ENCODE results near the gene LRCOL1. TPM values are rescaled to one million over a fixed set of nuclear protein-coding genes. Genes with fewer than 3 reads are reported as not detected.
A peak's percentile ranks its signal among the peaks of the same experiment; 100 is the strongest.

Gene LRCOL1
- total RNA-seq (2014; rRNA removed; shearing (Covaris generic); ENCODE audit: low replicate concordance), result not detected in 2 replicates

- H3K4me3 ChIP-seq, result peak within 1 kb of the TSS; percentile 10
- peak; percentile 79 for DNase-seq
- H3K27me3 ChIP-seq, result peaks cover 20% of the 10 kb centered on the region
These were observed at the start of gene LRCOL1 for GRCh38 chr12:132610051-132610759. TSS of gene LRCOL1 (minus strand) at chr12:132610582. CDS start at chr12:132606251, 4,331 bp downstream.

DNA sequence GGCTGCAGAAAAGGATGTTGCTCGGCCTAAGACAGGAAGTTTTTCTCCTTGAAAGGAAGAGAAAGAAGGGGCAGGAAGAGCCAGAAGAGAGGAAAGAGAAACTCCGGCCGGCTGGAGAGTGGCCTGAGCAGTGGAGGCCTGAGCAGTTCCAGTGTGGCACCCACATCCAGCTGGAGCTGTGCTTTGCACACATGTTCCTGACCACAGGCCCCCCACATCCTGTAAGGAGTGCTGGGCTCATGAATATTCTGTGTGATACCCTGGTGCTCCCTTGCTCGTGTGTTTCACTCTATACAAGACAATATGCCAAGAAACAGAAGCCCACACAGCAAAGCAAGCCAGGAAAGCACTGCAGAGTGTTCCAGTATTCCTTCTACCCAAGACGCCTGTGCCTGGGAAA, 49.7 kb upstream of the LRCOL1 start:
- no peaks in the 10 kb centered on the region for H3K9me3 ChIP-seq
- H3K36me3 ChIP-seq, result peaks cover 99% of the 10 kb centered on the region

More at GRCh38 chr12:132610051-132610759, at the start of gene LRCOL1:
- no peaks in the 10 kb centered on the region for H3K36me3 ChIP-seq
- peaks cover 2% of the 10 kb centered on the region; the same call in 1 of the 2 replicates for H3K9me3 ChIP-seq

DNA sequence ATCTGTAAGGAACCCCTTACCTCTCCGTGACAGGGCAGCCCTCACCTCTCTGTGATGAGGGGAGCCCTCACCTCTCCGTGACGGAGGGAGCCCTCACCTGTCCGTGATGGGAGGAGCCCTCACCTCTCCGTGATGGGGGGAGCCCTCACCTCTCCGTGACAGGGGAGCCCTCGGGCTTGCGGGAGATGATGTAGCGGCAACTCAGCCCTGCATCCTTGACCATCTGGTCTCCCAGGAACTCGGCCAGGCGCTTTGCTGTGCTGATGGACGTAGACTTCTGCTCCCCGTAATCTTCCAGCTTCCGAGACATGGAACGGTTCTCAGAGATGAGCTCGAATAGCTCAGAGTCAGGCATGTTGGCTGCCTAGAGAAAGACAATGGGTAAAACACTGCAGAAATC, 48.8 kb upstream of the LRCOL1 start:
- peaks cover 99% of the 10 kb centered on the region for H3K36me3 ChIP-seq
- no peak overlapping the region for H3K4me3 ChIP-seq
- H3K9me3 ChIP-seq, result no peaks in the 10 kb centered on the region
- DNase-seq, result no peak
- no peaks in the 10 kb centered on the region for H3K27me3 ChIP-seq

More for the DNA sequence above, 49.7 kb upstream of the LRCOL1 start:
- H3K4me3 ChIP-seq, result no peak overlapping the region
- no peak for DNase-seq
- no peaks in the 10 kb centered on the region for H3K27me3 ChIP-seq

DNA sequence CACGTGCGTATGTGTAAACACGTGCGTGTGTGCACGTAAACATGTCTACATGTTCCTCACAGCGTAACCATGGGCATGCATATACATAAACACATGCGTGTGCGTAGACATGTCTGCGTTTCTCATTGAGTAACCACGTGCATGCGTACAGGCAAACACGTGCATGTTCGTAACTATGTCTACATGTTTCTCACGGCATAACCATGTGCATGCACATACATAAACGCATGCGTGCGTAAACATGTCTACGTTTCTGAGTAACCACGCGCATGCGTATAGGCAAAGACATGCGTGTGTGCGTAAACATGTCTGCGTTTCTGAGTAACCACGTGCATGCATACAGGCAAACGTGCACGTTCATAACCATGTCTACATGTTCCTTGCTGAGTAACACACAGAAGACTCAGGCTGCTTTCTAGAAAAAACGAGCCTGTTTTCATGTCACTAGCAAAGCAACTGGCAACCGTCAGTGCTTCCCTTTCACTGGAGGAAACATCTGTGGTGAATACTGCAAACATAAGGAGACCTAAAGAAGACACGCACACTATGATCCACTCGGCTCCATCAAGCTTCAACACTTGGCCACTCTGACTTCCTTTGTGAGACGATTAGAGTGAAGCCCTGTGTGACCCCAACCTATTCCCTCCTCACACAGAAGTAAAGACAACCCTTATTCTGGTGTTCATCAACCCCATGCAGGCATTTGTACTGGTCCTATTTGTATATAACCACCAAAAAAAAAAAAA, 47.9 kb upstream of the LRCOL1 start:
- Histone ChIP-seq H3K36me3 (peaks cover 96% of the 10 kb centered on the region), H3K27me3 (no peaks in the 10 kb centered on the region)
- DNase-seq, result no peak

DNA sequence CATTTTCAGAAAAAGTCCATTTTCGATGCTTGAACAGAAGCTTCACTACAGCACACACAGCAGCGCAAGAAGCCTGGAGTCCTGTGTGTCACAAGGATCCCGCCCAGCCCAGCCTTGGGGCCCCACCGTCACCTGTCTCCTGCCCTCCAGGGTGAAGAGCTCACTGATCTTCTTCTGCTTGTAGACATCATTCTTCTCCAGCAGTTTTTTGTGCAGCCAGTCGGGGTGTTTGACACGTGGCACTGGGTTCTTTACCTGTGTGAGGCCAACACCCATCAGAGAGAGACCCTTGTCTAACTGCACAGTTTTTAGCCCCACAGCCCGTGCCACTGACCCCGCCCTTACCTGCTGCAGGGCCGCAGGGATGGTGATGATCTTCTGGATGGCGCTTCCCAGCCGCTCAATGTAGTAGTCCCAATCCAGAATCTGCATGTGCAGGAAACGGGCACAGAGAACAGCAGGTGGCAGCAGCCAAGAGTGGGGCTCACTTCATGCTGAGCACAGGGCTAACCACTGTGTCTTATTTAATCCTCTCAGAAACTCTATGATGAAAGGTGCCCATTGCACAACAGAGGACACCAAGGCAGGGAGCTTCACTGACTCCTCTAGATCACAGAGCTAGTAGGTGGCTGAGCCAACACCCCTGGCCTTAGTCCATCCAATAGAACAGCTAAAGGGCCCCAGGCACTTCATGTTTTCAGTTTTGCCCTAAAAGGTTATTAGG, 46.8 kb upstream of the LRCOL1 start:
- no peak overlapping the region for H3K4me3 ChIP-seq
- H3K27me3 ChIP-seq, result no peaks in the 10 kb centered on the region
- no peaks in the 10 kb centered on the region for H3K9me3 ChIP-seq
- no peak for DNase-seq
- peaks cover 95% of the 10 kb centered on the region for H3K36me3 ChIP-seq

More for the DNA sequence above, 47.9 kb upstream of the LRCOL1 start:
- Histone ChIP-seq H3K4me3 (no peak overlapping the region), H3K9me3 (no peaks in the 10 kb centered on the region)

DNA sequence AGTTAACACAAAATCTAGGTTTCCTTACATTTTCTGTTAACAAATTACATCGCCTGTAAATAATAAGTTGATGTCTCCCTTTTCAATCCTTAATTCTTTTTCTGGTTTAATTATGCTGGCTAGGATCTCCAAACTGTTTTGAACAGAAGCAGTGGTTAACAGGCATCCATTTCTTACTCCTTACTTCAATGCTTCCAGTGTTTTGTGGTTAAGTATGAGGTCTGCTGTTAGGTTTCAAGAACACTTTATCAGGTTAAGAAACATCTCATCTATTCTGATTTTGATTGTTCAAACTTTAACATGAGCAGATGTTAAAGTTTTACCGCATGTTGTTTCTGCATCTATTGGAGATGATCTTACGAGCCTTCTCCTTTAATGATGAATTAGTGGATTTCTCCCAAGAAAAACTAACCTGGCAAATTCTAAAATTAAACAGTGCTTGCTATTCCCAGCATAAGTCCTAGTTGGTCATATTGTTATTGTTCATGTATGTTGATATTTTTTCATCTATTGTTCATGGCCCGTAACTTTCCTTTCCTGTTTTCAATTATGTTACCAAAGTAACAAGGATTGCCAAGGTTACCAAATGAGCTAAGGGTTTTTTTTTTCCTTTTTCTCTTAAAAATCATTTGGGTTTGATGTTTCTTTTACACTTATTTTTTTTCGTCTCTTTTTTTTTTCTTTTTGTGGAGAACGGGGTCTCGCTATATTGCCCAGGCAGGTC, 43.3 kb upstream of the LRCOL1 start:
- Histone ChIP-seq H3K27me3 (no peaks in the 10 kb centered on the region), H3K4me3 (no peak overlapping the region), H3K36me3 (peaks cover 91% of the 10 kb centered on the region), H3K9me3 (no peaks in the 10 kb centered on the region)
- DNase-seq, result no peak

- no peak overlapping the region for H3K4me3 ChIP-seq
- DNase-seq, result no peak
- H3K36me3 ChIP-seq, result peaks cover 92% of the 10 kb centered on the region
- no peaks in the 10 kb centered on the region for H3K27me3 ChIP-seq
- no peaks in the 10 kb centered on the region for H3K9me3 ChIP-seq
These were observed 41.2 kb upstream of the LRCOL1 start for GRCh38 chr12:132651444-132652100.

- H3K27me3 ChIP-seq, result no peaks in the 10 kb centered on the region
- peaks cover 82% of the 10 kb centered on the region for H3K36me3 ChIP-seq
- no peak for DNase-seq
- H3K4me3 ChIP-seq, result no peak overlapping the region
- no peaks in the 10 kb centered on the region for H3K9me3 ChIP-seq
These were observed 39.0 kb upstream of the LRCOL1 start for GRCh38 chr12:132649226-132649945.

GRCh38 chr12:132648616-132649225, 38.3 kb upstream of the LRCOL1 start:
- no peaks in the 10 kb centered on the region for H3K27me3 ChIP-seq
- H3K4me3 ChIP-seq, result no peak overlapping the region
- no peak for DNase-seq
- no peaks in the 10 kb centered on the region for H3K9me3 ChIP-seq
- peaks cover 84% of the 10 kb centered on the region for H3K36me3 ChIP-seq

GRCh38 chr12:132647858-132648257, 37.5 kb upstream of the LRCOL1 start:
- Histone ChIP-seq H3K27me3 (no peaks in the 10 kb centered on the region), H3K4me3 (no peak overlapping the region), H3K36me3 (peaks cover 84% of the 10 kb centered on the region), H3K9me3 (no peaks in the 10 kb centered on the region)
- no peak for DNase-seq

DNA sequence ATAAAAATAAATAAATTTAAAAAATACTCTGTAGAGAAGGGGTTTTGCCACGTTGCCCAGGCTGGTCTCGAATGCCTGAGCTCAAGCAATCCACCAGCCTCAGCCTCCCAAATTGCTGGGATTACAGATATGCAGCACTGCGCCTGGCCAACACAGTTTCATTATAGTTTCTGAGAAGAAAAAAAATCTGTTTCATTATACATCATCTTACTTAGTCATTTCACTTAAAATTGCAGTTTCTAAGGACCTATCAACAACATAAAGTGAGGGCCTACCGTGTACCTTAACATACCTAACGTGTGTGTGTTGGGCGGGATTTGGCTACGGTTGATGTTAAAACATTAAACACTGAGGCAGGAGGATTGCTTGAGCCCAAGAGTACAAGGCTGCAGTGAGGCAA, 36.5 kb upstream of the LRCOL1 start:
- Histone ChIP-seq H3K27me3 (no peaks in the 10 kb centered on the region), H3K9me3 (no peaks in the 10 kb centered on the region), H3K36me3 (peaks cover 86% of the 10 kb centered on the region), H3K4me3 (no peak overlapping the region)
- no peak for DNase-seq

- no peaks in the 10 kb centered on the region for H3K27me3 ChIP-seq
- DNase-seq, result no peak
- peaks cover 87% of the 10 kb centered on the region for H3K36me3 ChIP-seq
- H3K4me3 ChIP-seq, result no peak overlapping the region
- no peaks in the 10 kb centered on the region for H3K9me3 ChIP-seq
These were observed 32.8 kb upstream of the LRCOL1 start for GRCh38 chr12:132642846-132643835.

- Histone ChIP-seq H3K36me3 (peaks cover 87% of the 10 kb centered on the region), H3K9me3 (no peaks in the 10 kb centered on the region), H3K27me3 (no peaks in the 10 kb centered on the region), H3K4me3 (no peak overlapping the region)
- no peak for DNase-seq
These were observed 31.6 kb upstream of the LRCOL1 start for GRCh38 chr12:132641811-132642650.
